HG02678 (cell line): ENCODE data around the gene ECE2.

Source experiments
- ATAC-seq: cut with Tn5 transposase; IDR thresholded peaks from one replicate; pipeline ENCODE4 v1.9.1; 2021; ENCODE audit warnings: mild to moderate bottlenecking, moderate library complexity; ENCODE audit not compliant: unreplicated experiment

Gene ECE2

DNA sequence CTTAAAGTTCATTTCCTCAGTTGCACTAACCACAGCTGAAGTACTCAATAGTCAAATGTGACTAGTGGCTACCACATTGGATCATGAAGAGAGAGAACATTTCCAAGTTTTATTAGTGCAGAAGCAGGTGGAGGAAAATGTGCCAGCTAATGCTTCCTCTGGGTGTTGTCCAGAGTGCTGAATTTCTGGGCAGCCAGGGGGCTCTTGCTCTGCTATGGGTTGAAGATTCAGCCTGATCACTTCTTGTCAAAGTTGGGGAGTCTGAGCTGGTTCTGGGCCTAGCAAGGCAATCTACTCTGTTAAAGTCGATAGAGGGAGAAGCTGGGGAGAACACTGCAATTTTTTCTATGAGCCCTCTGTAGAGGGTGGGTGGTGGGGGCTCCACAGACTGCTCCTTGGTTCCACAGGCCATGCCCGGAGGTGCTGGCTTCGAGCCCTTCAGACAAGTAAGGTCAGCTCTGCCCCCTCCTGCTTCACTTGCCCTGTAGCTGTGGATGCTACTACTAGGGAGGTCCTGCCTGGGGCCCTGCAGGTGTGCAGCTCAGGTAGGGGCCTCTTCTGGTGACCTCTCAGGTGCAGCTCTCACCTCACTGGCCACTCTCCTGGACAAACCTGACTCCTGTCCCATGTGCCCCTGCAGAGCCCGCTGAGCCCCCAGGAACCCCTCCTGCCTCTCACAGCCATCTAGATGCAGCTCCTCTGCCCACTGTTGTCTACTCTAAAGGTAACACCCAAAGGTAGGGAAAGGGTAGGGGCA is 35.3 kb upstream of the ECE2 start:
- no peak for ATAC-seq

DNA sequence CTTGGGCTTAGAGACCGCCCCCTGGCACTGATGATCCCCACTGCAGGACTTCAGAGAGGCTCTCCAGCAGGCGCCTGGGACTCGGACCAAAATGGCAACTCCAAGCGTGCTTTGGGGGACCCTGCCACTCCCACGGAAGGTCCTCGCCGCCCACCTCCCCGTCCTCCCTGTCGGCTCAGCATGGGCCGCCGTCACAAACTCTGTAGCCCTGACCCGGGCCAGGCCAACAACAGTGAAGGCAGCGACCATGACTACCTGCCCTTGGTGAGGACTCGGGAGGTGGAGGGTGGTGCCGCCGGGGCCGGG is 34.7 kb upstream of the ECE2 start:
- ATAC-seq: no peak

DNA sequence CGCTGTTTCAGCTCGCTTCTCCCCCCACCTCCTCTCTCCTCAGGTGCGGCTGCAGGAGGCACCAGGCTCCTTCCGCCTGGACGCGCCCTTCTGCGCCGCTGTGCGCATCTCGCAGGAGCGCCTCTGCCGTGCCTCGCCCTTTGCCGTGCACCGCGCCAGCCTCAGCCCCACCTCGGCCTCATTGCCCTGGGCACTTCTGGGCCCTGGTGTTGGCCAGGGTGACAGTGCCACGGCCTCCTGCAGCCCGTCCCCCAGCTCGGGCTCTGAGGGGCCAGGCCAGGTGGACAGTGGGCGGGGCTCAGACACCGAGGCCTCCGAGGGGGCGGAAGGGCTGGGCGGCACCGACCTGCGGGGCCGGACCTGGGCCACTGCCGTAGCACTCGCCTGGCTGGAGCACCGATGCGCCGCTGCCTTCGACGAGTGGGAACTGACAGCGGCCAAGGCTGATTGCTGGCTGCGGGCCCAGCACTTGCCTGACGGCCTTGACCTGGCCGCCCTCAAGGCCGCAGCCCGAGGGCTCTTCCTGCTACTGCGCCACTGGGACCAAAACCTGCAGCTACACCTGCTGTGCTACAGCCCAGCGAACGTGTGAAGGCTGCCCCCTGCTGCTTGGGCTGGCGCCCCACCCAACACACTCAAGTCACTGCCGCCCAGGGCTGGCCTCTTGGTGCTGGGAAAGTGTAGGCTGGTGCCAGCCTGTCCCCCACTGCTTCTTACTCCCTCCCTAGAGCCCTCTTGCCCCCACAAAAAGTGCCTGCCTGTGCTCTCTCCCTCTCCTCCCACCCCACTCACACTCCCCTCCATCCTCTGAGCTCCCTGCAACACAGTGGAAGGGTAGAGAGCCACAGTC is 34.1 kb upstream of the ECE2 start:
- ATAC-seq: no peak

DNA sequence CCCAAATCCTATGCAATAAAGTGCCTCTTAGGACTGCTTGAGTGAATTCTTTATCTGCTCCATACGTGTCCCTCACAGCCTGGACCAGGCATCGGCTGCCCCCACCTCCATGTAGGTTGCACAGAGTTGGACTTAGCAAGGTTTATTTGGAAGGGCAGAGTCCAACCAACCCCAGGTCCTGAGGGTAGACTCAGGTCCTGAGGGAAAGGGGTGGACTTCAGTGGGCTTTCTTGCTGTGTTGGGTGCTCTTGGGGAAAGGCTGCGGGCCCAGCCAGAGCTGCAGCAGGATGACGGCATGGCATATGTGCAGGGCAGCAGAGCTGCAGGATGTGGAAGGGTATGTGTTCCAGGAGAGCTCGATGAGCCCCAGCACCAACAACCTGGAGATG is 33.5 kb upstream of the ECE2 start:
- no peak for ATAC-seq

DNA sequence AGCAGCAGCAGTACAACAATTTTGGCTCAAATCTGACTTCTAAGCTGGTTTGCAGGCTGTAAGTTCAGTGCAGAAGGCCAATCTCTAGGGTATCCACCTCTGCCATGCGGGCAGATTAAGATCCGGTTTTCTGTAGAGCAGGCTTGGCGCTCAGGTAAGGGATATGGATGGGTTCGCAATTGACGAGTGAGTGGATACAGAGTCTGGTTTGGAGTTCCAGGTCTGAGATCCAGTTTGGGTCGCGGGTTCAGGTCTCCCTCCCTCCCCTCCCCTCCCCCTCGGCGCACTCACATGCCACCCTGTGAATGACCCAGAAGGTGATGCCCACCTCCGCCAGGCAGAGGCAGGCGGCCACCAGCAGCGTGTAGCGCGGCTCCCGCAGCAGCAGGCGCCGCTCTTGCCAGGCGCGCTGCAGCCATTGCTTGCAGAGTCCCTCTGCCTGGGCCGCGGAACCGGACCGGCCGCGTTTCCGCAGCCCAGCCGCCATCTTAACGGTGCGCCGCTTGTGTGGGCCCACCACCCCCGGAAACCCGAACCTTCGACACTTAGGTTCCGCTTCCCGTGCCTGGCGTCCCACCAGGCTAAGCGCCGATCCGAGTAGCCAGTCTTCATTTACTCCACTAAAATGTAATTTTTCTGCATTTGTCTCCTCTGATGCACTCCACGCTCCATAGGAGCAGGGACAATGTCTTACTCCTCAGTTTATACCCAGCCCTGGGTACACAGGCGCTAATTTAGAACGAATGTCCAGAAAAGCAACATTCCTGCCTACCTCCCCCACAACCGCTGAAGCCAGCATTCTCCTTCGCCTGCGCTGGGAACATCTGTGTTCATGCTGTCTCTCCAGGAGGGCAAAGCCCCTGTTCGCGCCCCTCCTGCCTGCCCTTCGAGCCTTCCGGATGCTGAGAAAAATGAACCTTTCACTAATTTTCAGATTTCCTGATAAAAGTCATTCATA is 27.1 kb upstream of the ECE2 start, which contains the start of gene ALG3:
Gene ALG3 (minus strand): TSS at position 509 of the 958 bp plus-strand sequence. CDS start 22 bp downstream, at position 487.
- ATAC-seq: peak; percentile 50

DNA sequence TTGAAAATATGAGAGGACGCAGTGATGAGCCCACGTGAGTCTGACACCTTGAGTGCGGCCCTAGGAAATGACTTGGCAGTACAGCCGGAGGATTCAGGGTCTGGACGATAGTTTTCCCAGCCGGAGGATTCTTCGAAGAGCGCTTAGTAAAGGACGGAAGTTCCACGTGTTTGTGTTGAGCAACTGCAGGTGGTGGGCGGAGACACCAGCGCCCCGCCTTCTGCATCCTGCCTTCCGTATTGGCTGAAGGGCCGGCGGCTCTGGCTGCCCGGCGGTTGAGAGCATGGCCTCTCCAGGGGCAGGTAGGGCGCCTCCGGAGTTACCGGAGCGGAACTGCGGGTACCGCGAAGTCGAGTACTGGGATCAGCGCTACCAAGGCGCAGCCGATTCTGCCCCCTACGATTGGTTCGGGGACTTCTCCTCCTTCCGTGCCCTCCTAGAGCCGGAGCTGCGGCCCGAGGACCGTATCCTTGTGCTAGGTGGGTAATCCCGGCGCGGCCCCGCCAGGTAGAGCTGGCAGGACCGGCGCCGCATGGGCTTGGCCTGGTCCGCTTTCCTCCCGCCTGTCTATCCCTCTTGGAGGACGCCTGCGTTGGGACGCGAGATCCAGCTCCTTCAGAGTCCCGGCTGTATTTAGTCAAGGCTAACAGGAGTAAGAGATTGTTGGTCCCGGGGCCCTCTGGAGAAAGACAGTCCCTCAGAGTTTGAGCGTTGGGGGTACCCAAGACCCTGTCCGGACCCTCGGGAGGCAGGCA is 26.2 kb upstream of the ECE2 start, which contains the start of gene EEF1AKMT4:
Gene EEF1AKMT4 (plus strand): TSS at position 261 of the 755 bp plus-strand sequence. CDS start 23 bp downstream, at position 284.
- ATAC-seq: peak; percentile 92

DNA sequence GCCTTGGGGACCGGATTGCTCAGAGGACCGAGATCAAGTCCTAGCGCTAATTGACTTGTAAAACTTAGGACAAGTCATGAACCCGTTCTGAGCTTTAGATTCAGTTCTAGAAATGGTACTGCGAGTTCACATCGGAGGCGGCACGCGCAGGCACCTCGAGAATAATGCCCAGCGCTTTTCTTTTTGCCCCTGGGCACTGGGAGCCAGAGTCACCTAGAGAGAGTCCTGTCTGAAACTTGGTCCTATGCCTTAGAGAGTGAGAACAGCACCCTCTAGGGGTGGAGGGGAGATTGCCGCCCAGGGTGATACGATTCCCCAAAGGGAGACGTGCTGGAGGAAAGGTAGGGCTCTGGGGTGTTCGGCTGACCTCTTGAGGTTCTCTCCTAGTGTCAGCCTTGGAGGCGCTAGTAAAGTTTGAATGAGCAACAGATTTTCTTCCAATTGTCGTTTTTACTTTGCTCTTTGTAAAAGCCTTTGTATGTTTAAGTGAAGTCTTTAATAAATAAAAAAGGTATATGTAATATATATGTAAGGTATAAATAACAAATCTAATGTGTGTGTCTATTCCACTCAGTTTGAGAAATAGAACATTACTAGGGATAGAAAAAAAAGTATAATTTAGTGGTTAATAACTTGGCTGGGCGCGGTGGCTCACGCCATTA is 25.5 kb upstream of the ECE2 start:
- ATAC-seq: peak; percentile 67

DNA sequence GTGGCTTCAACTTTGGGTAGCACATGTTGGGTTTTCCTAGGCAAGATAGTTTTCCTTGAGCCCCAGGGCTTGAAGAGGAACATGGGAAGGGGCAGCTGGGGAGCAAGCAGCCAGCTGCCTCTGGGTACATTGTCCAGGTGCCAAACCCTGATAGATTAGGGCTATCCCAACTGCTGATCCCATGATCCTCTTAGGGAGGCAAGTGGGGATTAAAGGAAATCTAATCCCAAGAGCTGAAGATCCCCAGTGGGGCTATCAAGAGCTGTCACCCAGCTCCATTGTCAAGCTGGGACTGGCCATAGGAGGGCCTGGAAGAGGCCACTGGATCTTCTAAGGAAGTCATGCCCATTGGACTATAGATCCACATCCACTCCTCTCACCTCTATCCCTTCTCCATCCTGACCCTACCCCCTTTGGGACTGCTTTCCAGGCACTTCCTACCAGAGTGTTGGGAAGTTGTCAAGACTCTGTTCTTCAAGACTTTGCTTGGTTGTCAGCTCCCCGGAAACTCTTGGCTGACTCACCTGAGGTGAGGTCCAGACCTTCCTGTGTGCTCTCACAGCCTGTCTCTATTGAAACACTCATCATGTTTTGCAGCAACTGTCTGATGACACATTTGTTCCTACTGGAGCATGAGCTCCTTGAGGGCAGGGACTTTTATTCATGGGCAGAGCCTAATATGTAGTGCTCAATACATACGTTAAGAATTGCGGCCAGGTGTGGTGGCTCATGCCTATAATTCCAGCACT is 20.4 kb upstream of the ECE2 start:
- no peak for ATAC-seq

DNA sequence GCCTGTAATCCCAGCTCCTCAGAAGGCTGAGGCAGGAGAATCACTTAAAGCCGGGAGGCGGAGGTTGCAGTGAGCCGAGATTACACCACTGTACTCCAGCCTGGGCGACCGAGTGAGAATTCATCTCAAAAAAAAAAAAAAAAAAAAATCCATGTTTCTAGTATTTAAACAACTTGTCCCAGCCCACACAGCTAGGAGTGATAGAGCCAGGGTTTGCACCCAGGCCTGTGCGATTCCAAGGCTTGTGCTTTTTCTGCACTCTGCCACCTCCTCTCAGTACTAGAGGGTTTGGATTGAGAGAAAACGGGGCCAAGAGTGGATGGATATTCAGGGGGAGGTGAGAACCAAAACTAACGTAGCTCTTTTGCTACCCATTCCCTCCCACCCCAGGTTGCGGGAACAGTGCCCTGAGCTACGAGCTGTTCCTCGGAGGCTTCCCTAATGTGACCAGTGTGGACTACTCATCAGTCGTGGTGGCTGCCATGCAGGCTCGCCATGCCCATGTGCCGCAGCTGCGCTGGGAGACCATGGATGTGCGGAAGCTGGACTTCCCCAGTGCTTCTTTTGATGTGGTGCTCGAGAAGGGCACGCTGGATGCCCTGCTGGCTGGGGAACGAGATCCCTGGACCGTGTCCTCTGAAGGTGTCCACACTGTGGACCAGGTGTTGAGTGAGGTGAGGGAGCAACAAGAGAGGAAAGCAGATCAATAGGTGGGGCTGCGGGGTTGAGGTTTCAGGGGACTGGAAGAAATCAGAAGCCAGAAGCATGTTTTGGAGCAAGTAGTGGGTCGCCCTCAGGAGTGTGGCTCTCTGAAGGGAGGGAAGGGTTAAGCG is 18.5 kb upstream of the ECE2 start:
- no peak for ATAC-seq

DNA sequence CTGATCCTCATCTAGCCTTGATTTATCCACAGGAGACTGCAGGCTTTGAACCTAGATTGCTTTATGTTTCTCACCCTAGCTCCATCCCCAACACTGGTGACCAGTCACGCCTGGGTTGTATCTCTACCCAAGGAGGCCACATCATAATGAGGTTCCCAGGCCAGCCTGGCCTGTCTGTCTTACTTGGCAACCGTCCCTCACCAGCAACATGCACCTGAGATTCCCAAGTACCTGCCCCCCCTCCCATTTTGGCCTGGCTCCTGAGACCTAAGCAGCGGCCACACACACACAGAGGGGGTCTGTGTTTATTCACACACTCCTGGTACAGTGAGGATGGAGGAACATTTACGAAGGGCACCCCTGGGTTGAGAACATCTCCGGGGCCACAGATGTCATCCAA is 16.9 kb upstream of the ECE2 start:
- no peak for ATAC-seq

DNA sequence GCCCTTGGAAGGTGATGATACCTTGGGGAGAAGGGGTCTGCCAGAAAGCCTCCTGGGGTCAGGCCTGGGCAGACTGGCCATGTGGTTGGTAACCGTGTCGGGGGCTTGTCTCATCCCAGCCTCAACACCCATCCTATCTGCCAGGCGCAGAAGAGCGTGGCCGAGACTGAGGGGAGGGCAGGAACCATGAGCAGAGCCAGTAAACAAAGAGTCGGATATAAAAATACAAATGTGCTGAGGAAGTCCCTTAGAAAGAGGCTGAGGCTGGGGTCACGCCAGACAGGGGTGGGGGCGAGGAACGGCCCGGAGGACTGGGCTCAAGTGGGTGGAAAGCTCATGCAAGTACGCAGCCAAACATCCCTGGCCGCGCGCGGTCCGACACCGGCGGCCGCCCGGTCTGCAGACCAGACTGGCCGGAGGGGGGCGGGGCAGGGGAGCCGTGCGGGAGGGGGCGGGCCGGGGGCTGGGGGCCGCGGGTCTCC is 16.4 kb upstream of the ECE2 start:
- no peak for ATAC-seq

DNA sequence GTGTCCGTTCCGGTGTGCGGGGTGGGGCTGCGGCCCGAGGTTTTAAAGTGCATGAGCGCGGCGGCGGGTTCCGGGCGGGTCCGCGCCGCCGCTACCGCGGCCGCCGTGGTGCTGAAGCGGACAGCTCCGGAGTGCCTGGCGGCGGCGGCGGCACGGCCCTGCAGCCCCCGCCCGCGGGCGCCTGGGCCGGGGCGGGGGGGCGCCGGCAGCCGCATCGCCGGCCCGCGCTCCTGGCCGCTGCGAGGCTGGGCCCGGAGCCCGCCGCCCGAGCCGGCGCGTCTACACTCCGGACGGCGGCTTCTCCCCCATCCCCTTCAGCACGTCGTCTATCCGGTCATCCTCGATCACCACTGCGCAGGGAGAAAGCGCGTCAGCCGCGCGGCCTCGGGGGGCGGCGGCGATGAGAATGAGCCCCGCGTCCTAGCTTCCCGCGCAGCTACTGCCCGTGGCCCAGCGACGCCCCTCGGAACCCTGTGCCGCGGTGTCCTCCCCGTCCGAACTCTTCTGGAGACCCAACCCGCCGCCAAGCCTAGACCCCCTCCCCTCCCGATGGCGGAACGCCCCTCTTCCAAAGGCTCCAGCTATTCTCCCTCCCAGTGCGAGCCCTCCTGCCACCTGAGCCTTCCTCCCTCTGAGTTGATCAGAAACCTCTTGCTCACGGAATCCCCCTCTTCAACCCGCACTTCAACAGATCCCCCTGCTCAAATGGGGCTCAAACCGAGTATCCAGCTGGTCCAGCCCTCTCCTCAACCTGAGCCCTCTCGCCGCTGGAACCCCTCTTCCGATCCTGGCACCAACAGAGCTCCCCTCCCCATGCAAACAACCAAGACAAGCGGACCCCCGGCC is 15.7 kb upstream of the ECE2 start:
- ATAC-seq: no peak

DNA sequence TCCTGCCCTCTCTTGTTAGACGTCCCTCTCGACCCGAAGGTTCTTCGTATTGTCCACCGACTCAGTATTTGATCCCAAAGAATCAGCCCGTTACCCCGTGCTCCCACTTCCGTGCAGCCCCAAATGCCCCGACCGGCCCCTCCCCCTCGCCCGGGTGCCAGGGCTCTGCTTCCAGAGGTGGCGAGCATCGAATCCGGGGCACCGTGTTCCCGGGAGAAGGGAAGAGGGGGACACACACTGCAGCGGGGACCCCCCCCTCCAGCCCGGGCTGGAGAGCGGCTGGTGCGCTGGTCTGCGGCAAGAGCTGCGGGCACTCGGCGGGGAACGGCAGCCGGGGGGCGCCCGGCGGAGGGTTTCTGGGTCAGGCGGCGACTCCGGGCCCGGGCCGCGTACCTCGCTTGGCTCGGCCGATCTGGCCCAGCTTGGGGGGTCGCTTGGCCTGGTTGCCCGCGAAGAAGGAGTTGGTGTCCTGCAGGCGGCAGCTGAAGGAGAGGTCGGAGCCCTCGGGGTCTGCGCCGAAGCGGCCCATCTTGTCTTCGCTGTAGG is 15.0 kb upstream of the ECE2 start:
- no peak for ATAC-seq

DNA sequence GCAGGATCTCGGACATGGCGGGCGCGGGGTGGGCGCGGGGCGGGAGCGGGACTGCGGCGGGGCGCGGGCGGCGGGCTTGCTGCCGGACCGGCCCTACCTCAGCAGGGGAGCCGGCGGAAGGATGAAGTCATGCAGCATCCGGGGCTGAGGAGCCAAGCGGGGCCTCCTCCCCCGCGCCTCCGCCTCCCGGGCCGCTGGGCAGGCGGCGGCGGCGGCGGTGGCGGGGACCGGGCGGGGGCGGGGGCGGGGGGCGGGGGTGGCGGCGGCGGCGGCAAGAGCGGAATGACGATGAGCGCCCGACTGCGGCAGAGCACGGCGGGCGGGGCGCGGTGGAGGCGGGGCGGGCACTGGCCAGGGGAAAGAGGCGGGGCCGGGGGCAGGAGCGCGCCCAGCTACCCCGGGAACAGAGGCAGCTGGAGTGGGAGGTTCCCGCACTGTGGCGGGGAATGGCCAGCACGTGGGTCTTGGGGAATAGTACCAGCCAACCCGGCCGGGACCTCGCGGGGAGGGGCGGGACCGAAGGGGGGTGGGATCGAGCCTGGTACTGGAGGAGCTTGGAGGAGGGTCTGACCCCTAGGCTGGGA is 14.5 kb upstream of the ECE2 start, which contains the start of gene CAMK2N2:
Gene CAMK2N2 (minus strand): TSS at position 284 of the 584 bp plus-strand sequence. CDS start 268 bp downstream, at position 16.
- peak; percentile 54 for ATAC-seq

DNA sequence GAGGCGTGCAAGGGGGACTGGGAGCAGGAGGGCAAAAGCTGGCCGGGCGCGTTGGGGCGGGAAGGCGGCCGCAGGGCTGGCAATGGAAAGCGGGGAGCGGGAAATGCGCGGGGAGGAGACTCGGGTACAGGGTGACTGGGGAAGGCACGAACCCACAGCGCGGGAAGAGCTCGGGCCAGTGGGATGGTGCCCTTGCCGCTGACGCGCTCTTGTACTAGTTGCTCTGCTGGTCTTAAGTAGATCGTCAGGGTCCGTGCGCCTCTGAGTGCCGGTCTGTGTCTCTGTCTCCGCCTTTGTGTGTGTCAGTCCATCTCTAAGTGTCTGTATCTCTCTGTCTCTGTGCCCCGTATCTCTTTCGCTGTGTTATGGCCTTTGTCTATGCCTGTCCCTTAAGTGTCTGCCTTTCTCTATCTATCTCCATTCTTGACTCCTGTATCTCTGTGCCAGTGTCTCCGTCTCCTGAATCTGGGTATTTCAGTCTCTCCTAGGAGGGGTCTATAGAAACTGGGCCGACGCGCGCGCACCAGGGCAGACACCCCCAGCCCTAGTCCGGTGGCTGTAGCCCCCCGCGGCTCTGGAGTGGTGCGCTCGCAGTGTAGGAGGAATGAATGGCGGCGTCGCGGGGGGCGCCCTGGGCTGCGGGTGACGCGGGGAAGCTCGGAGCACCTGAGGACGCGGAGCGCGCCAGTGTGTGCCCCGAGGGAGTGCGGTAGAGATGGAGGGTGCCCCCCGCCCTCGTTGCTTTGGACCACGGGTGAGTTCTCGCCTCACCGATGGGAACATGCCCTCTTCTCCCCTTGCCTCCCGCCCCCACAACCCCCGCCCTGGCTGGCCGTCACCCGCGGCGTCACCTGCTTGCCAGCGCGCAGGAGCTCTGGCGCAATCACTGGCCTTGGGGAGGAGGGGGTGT is 13.7 kb upstream of the ECE2 start:
- no peak for ATAC-seq
